ENCODE measurements around the gene SCD. TPM values are rescaled to one million over a fixed set of nuclear protein-coding genes. Genes with fewer than 3 reads are reported as not detected.
A peak's percentile ranks its signal among the peaks of the same experiment; 100 is the strongest.
"Not testable (repeated sequence)": the region's sequence is repeated elsewhere in the genome, so short reads cannot be mapped to it uniquely, and the experiment has no call there.

Gene SCD
- total RNA-seq, 2 donors from 2014 or later = 70.9 to 90.1 TPM

DNA sequence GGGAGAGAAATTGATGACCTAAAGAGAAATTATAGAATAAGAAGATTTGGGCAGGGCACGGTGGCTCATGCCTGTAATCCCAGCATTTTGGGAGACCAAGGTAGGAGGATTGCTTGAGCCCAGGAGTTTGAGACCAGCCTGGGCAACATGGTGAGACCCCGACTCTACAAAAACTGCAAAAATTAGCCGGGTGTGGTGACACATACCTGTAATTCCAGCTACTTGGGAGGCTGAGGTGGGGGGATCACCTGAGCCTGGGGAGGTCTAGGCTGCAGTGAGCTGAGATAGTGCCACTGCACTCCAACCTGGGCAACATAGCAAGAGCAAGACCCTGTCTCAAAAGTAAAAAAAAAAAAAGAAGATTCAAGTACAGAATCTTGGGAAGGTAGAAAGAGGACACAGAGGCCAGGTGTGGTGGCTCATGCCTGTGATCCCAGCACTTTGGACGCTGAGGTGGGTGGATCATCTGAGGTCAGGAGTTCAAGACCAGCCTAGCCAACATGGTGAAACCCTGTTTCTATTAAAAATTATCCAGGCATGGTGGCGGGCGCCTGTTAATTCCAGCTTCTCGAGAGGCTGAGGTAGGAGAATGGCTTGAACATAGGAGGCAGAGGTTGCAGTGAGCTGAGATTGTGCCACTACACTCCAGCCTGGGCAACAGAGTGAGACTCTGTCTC is 27.8 kb downstream of the SCD start:
- intact Hi-C loops (cut with DNase I, micrococcal nuclease); ATAC-seq: not testable (repeated sequence)
- peak in 1 of 2 donors; percentile 40 for DNase-seq

DNA sequence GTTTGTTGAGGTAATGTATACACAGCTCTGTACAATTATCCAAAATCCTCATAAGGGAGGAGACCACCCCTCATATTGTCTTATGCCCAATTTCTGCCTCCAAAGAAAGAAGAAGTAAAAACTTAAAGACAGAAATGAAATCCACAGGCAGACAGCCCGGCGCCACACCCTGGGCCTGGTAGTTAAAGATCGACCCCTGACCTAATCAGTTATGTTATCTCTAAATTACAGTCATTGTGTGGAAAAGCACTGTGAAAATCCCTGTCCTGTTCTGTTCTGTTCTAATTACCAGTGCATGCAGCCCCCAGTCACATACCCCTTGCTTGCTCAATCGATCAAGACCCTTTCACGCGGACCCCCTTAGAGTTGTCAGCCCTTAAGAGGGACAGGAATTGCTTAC is 29.6 kb downstream of the SCD start:
- ATAC-seq; intact Hi-C loops (cut with DNase I, micrococcal nuclease): not testable (repeated sequence)
- peak in 1 of 2 donors; percentile 34 for DNase-seq

DNA sequence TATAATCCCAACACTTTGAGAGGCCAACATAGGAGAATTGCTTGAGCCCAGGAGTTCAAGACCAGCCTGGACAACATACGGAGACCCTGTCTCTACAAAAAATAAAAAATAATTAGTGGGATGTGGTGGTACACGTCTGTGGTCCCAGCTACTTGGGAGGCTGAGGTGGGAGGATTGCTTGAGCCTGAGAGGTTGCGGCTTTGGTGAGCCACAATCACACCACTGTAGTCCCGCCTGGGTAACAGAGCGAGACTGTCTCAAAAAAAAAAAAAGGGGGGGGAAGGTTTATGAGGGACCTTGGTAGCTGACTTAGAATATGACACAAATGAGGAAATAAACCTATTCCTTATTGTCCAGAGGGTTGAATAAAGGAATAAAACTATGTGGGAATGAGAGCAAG is 30.8 kb downstream of the SCD start:
- ATAC-seq (peak; percentile 31), DNase-seq (no peak)
- intact Hi-C loops (cut with DNase I, micrococcal nuclease) = no loop called here

DNA sequence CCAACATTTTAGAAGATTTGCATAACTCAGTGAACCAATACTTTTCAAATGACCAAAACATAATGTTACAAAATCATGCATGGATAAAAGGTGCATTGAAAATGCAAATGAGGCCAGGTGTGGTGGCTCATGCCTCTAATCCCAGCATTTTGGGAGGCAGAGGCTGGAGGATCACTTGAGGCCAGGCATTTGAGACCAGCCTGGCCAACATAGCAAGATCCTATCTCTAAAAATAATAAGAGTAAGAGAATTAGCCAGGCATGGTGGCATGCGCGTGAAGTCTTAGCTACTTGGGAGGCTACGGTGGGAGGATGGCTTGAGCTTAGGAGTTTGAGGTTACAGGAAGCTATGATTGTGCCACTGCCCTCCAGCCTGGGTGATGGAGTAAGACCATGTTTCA is 33.4 kb downstream of the SCD start:
- intact Hi-C loops (cut with DNase I, micrococcal nuclease) = no loop called here
- DNase-seq (no peak), ATAC-seq (no peak)

DNA sequence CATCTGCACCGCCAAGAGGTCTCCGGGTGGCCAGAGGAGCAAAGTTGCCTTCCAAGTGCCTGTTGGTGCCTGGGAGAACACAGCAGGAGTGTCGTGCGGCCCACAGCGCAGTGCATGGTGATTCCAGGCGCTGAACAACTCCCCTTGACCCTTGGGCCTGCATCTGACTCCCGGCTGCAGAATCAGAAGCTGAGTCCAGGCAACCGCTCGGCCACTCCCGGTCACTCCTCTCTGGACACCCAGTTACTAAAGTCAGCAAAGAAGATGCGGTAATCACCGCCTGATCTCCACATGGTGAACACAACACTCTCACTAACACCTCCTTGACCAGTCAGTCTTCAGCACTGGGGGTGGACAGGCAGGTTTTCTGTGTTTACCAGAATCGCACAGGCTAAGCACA is 35.5 kb downstream of the SCD start:
- no peak for ATAC-seq
- DNase-seq = no peak
- intact Hi-C loops (cut with DNase I, micrococcal nuclease) = no loop called here

DNA sequence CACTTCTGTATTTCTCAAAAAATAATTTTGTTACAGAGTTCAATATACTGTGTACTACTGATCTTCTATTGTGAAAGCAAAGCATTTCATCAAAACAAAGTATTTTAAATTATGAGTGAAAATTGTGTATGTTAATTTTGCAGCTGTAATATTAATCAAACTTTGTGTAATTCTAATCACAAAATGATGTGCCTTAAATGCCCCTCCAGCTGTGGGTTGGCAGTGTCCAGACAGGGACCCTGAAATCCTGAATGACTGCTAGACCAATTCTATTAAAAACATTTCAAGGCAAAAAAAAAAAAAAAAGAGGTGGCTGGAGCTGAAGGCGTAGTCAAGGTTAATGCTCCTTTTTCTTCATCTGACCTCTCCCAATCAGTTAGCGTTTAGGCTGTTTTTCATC is 36.2 kb downstream of the SCD start:
- intact Hi-C loops (cut with DNase I, micrococcal nuclease) = no loop called here
- DNase-seq = no peak
- ATAC-seq = no peak

DNA sequence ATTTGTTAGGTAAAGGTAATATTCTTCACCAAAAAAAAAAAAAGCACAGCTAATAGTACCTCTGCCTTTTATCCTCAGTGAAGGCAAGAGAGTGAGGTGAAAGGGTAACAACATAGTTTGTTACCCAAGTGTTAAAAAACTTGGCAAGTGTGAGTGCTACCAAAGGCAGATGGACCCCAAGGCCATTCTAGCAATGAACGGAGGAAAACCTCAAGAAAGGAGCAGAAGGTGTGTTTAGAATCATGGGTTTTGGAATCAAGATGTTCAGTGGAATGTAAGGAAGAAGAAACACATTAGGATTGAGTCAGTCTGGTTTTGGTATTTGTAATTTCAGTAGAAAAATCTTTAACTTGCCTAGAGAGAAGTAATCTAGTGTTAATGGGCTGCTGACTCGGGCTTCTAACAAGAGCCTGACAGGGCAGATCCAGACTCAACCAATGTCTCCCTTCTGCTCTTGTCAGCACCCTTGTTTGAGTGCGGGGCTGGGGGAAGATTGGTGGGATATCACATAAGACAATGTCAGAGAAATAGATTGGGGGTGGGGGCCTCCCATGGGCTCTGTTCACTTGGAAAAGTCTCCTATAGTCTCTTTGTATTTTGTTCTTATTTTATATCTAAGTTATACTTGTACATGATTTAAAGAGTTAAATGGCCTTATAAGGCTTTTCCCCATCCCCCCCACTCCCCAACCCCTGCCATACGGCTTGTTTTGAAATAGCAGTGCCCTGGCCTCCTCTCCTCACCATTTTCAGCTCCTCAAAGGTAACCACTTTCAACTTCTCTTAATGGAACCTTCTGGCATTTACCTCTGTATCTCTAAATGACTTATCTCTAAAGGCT is 44.4 kb downstream of the SCD start:
- DNase-seq = no peak
- intact Hi-C loops (cut with DNase I, micrococcal nuclease) = no loop called here

DNA sequence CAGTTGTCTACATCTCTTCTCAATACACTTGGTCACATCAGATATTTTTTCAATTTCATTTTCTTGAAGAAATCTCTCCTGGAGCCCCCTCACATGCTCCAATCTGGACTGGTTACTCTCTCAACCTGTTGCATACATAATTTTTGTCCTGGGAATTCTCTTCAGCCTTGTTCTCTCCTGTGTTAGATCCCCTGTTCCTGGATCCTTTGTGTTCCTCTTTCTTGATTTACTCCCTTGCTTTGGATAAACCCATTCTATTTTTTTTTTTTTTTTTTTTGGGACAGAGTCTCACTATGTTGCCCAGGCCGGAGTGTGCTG is 45.6 kb downstream of the SCD start:
- ATAC-seq = no peak
- intact Hi-C loops (cut with DNase I, micrococcal nuclease) = no loop called here
- DNase-seq = no peak

More for the DNA sequence above, 44.4 kb downstream of the SCD start:
- ATAC-seq = no peak

DNA sequence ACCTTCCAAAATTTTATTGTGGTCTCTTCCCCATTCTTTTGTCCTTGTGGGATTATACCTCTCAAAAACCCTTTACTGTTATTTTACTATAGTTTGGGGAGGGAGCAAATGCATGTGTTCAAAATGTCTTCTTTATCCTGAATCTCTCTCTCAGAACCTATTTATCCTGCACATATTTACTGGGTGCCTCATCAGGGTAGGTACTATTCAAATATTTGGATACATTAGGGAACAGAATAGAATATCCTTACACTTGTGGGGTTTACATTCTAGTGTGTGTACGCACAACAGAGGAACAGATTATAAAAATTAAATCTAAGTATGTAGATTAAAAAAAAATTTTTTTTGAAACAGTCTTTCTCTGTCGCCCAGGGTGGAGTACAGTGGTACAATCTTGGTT is 48.6 kb downstream of the SCD start:
- ATAC-seq (no peak), DNase-seq (no peak)
- intact Hi-C loops (cut with DNase I, micrococcal nuclease) = no loop called here

DNA sequence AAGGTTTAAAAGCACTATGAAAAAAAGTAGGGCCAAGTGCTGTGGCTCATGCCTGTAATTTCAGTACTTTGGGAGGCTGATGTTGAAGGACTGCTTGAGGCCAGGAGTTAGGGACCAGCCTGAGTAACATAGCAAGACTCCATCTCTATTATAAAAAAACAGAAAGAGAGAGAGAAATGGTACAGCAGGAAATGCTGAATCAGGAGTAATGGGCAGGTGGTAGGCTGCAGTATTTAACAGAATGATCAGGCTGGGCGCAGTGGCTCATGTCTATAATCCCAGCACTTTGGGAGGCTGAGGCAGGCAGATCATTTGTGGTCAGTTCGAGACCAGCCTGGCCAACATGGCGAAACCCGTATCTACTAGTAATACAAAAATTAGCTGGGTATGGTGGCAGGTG is 49.6 kb downstream of the SCD start:
- ATAC-seq (no peak), DNase-seq (no peak)
- intact Hi-C loops (cut with DNase I, micrococcal nuclease) = no loop called here

DNA sequence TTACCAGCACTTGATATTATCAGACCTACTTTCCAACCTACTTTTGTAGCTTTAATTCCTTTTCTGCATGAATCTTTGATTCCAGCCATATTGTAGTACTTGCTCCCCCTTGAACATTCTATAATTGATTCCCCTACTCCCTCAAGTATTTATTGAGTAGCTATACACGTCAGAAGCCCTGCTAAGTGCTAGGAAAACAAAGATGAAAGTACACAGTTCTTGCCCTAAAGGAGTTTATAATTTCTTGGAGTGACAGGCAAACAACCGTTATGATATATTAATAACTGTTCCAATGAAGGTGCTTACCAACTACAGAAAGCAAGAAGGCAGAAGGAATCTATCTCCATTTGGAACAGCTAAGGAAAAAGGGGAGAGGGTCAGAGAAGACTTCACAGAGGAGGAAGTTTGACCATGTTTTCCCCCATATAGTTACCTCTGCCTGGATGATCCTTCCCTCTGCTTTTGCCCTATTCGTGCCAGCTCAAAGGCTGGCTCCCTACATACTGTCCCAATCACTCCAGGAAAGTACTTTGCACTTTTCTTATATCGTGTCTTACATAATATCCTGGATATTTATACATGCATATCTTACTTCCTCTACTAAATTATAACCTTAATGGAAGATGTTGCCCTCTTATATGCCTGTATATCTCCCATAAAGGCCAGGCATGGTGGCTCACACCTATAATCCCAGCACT is 54.7 kb downstream of the SCD start:
- intact Hi-C loops (cut with DNase I, micrococcal nuclease) = no loop called here
- no peak for ATAC-seq
- no peak for DNase-seq

DNA sequence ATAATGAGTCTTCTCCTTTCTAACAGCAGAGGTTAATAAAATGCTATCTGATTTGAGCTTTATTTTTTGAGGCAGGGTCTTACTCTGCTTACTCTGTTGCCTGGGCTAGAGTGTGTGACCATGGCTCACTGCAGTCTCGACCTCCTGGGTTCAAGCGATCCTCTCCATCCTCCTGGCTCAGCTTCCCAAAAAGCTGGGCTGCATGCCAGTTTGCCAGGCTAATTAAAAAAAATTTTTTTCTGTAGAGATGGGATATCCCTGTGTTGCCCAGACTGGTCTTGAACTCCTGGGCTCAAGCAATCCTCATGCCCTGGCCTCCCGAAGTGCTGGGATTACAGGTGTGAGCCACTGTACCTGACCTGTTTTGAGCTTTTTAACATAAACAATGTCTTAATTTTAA is 56.7 kb downstream of the SCD start:
- no peak for DNase-seq
- intact Hi-C loops (cut with DNase I, micrococcal nuclease) = no loop called here
- no peak for ATAC-seq

DNA sequence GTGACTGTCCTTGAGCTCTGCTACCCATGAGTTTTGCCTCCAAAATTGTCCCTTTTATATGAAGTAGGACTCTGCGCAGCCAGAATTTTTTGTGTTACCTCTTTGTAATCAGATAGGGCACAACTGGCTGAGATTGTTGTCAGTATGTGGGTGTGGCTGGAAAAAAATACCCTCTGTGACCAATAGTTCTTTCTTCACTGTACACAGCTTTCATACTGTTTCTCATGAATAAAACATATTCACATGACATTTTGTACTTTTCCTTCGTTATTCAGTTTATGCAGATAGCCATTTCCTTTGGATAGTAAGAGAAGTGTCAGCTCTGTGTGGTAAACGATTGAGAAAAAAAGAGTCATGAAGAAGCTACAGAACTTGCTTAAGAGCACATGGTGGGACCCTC is 66.1 kb downstream of the SCD start:
- DNase-seq = no peak
- intact Hi-C loops (cut with DNase I, micrococcal nuclease) = no loop called here
- ATAC-seq = no peak

Other genes with a start within 250 kb of the SCD start
- 10 to 100 TPM; 44.3 to 55.9 TPM for gene ERLIN1, start 161.2 kb upstream of the SCD start, total RNA-seq
- gene CHUK, start 117.6 kb upstream of the SCD start, total RNA-seq = 10 to 100 TPM; 21.8 to 22.5 TPM
- gene CWF19L1, start 79.6 kb upstream of the SCD start, total RNA-seq = 10 to 100 TPM; 10.9 to 12.0 TPM
- gene BLOC1S2, start 60.6 kb upstream of the SCD start, total RNA-seq = 10 to 100 TPM; 16.1 to 17.2 TPM
- under 1 TPM in 1 of 2 donors, not detected in 1; 0.20 TPM for gene PKD2L1, start 17.0 kb upstream of the SCD start, total RNA-seq
- gene WNT8B, start 115.8 kb downstream of the SCD start, total RNA-seq = not detected
- gene SEC31B, start 172.6 kb downstream of the SCD start, total RNA-seq = 10 to 100 TPM; 13.7 to 15.3 TPM
- gene NDUFB8, start 182.6 kb downstream of the SCD start, total RNA-seq = 100 to 1,000 TPM; 172 to 214 TPM
- gene HIF1AN, start 188.7 kb downstream of the SCD start, total RNA-seq = 10 to 100 TPM; 35.2 to 35.3 TPM